ENCODE results near the gene DIS3L. TPM values are rescaled to one million over a fixed set of nuclear protein-coding genes. Genes with fewer than 3 reads are reported as not detected.

DIS3L gene
- total RNA-seq, 1 donor from 2014 or later = 13.1 TPM

- H3K27me3 Mint-ChIP-seq (ENCODE audit: unreplicated experiment) = peaks cover 3% of the 10 kb centered on the region
- no peak for DNase-seq (ENCODE audit: low spot score)
- H3K27ac Mint-ChIP-seq (ENCODE audit: unreplicated experiment) = no peak overlapping the region
- peaks cover 2% of the 10 kb centered on the region for H3K4me1 Mint-ChIP-seq (ENCODE audit: unreplicated experiment)
- peaks cover 10% of the 10 kb centered on the region for H3K36me3 Mint-ChIP-seq (ENCODE audit: low read depth, unreplicated experiment)
- no peak overlapping the region for H3K4me3 Mint-ChIP-seq (ENCODE audit: unreplicated experiment)
- no peaks in the 10 kb centered on the region for H3K9me3 Mint-ChIP-seq (ENCODE audit: unreplicated experiment)
- no peak for TF ChIP-seq CTCF (IDR thresholded peaks at IDR 0.05; ENCODE audit: unreplicated experiment)
Measured at GRCh38 chr15:66310786-66311185, 17.4 kb downstream of the DIS3L start.

- H3K9me3 Mint-ChIP-seq (ENCODE audit: unreplicated experiment) = no peaks in the 10 kb centered on the region
- no peak overlapping the region for H3K4me3 Mint-ChIP-seq (ENCODE audit: unreplicated experiment)
- TF ChIP-seq CTCF (IDR thresholded peaks at IDR 0.05; ENCODE audit: unreplicated experiment) = no peak
- peaks cover 3% of the 10 kb centered on the region for H3K27me3 Mint-ChIP-seq (ENCODE audit: unreplicated experiment)
- H3K27ac Mint-ChIP-seq (ENCODE audit: unreplicated experiment) = no peak overlapping the region
- H3K36me3 Mint-ChIP-seq (ENCODE audit: low read depth, unreplicated experiment) = peaks cover 14% of the 10 kb centered on the region
- H3K4me1 Mint-ChIP-seq (ENCODE audit: unreplicated experiment) = peaks cover 2% of the 10 kb centered on the region
- no peak for DNase-seq (ENCODE audit: low spot score)
Measured at GRCh38 chr15:66312144-66312543, 18.8 kb downstream of the DIS3L start.

GRCh38 chr15:66323312-66323928, 30.1 kb downstream of the DIS3L start:
- Mint-ChIP-seq H3K27ac (ENCODE audit: unreplicated experiment) (no peak overlapping the region), H3K4me1 (ENCODE audit: unreplicated experiment) (no peaks in the 10 kb centered on the region), H3K27me3 (ENCODE audit: unreplicated experiment) (no peaks in the 10 kb centered on the region), H3K36me3 (ENCODE audit: low read depth, unreplicated experiment) (peaks cover 4% of the 10 kb centered on the region), H3K9me3 (ENCODE audit: unreplicated experiment) (no peaks in the 10 kb centered on the region), H3K4me3 (ENCODE audit: unreplicated experiment) (no peak overlapping the region)
- no peak for DNase-seq (ENCODE audit: low spot score)
- no peak for TF ChIP-seq CTCF (IDR thresholded peaks at IDR 0.05; ENCODE audit: unreplicated experiment)

GRCh38 chr15:66326051-66326450, 32.7 kb downstream of the DIS3L start:
- Mint-ChIP-seq H3K36me3 (ENCODE audit: low read depth, unreplicated experiment) (peaks cover 4% of the 10 kb centered on the region), H3K27ac (ENCODE audit: unreplicated experiment) (no peak overlapping the region)

More at GRCh38 chr15:66326051-66326450, 32.7 kb downstream of the DIS3L start:
- H3K27me3 Mint-ChIP-seq (ENCODE audit: unreplicated experiment) = no peaks in the 10 kb centered on the region
- no peak for DNase-seq (ENCODE audit: low spot score)
- H3K9me3 Mint-ChIP-seq (ENCODE audit: unreplicated experiment) = no peaks in the 10 kb centered on the region
- no peak overlapping the region for H3K4me3 Mint-ChIP-seq (ENCODE audit: unreplicated experiment)
- TF ChIP-seq CTCF (IDR thresholded peaks at IDR 0.05; ENCODE audit: unreplicated experiment) = no peak
- H3K4me1 Mint-ChIP-seq (ENCODE audit: unreplicated experiment) = no peaks in the 10 kb centered on the region
